Endothelial cell of umbilical vein (primary cell): ENCODE data around the gene SLC39A9.

Source experiments
- CTCF ChIP-seq, 2 donors: IDR thresholded peaks; 1 replicate in 1 of 2; 2 replicates in 1 of 2; pipeline ENCODE4 v1.5.1; 2011; ENCODE audit warnings: low read length in 2 of 2, mild to moderate bottlenecking in 2 of 2, moderate library complexity in 2 of 2, control low read depth in 1 of 2, inconsistent platforms in 1 of 2, low read depth in 1 of 2; ENCODE audit not compliant: insufficient read depth in 1 of 2; ENCODE audit errors: extremely low read depth in 1 of 2
- EZH2 ChIP-seq: IDR thresholded peaks from 2 replicates; pipeline ENCODE4 v1.6.1; 2012; ENCODE audit warnings: borderline replicate concordance, low read depth, mild to moderate bottlenecking, moderate library complexity, low read length, inconsistent platforms; ENCODE audit not compliant: severe bottlenecking
- FOS ChIP-seq: IDR thresholded peaks from 2 replicates; pipeline ENCODE4 v1.6.1; 2011; ENCODE audit warnings: mild to moderate bottlenecking, low read length, moderate library complexity, borderline replicate concordance; ENCODE audit not compliant: insufficient read depth
- MAX ChIP-seq: IDR thresholded peaks from 2 replicates; pipeline ENCODE4 v1.6.1; 2011; ENCODE audit not compliant: insufficient read depth, insufficient read length
- MYC ChIP-seq: IDR thresholded peaks from one replicate; pipeline ENCODE4 v1.6.1; 2011; ENCODE audit warnings: mild to moderate bottlenecking, low read depth, low read length
- POLR2A ChIP-seq: IDR thresholded peaks from 2 replicates; pipeline ENCODE4 v1.6.1; 2012; ENCODE audit warnings: low read depth, mild to moderate bottlenecking, control low read depth, low read length
- POLR2AphosphoS5 ChIP-seq: IDR thresholded peaks from 2 replicates; pipeline ENCODE4 v1.6.1; 2012; ENCODE audit warnings: low read depth, mild to moderate bottlenecking, control low read depth, low read length, moderate library complexity; ENCODE audit not compliant: insufficient read depth

- TF ChIP-seq POLR2A (no peak), CTCF (IDR thresholded peaks at IDR 0.05; ENCODE audit: extremely low read depth in 1 of 2, insufficient read depth in 1 of 2, low read depth in 1 of 2, low read length in 2 of 2) (no peak), EZH2 (no peak), POLR2AphosphoS5 (no peak), MAX (no peak), FOS (no peak), MYC (no peak)
Observed at GRCh38 chr14:69491193-69491592, 92.7 kb downstream of the SLC39A9 start.
